ENCODE measurements around the gene BYSL. TPM values are rescaled to one million over a fixed set of nuclear protein-coding genes. Genes with fewer than 3 reads are reported as not detected.

Gene BYSL
- total and polyA plus RNA-seq, 9 of the 15 experiments (the other 6 are each of a cell fraction or from before 2014, with no cell fraction given) = 22.2 to 92.3 (median 53.4) TPM

- TF ChIP-seq MXD1 (CRISPR knock-in tag; IDR thresholded peaks at IDR 0.05; ENCODE audit: borderline replicate concordance, poor library complexity, severe bottlenecking) = no peak
- TF ChIP-seq CBX3 (IDR thresholded peaks at IDR 0.05; ENCODE audit: borderline replicate concordance in 1 of 2, low read length in 2 of 2) = no peak
- TF ChIP-seq ILK (tag; IDR thresholded peaks at IDR 0.05; ENCODE audit: borderline replicate concordance, low read depth) = no peak
- TF ChIP-seq RFX1 (IDR thresholded peaks at IDR 0.05) = no peak
- TF ChIP-seq RAD51 (IDR thresholded peaks at IDR 0.05; ENCODE audit: borderline replicate concordance, low read depth) = no peak
- no peak for TF ChIP-seq ZSCAN29 (IDR thresholded peaks at IDR 0.05)
- TF ChIP-seq XRCC5 (IDR thresholded peaks at IDR 0.05; ENCODE audit: low read depth, low read length) = no peak
- TF ChIP-seq ZNF511 (CRISPR knock-in tag; IDR thresholded peaks at IDR 0.05) = no peak
- no peak for TF ChIP-seq SREBF1 (IDR thresholded peaks at IDR 0.05; ENCODE audit: borderline replicate concordance, low read depth, low read length)
- peak; percentile 71 for TF ChIP-seq MEIS2 (IDR thresholded peaks at IDR 0.05; ENCODE audit: partially characterized antibody)
- TF ChIP-seq GTF2A2 (tag; IDR thresholded peaks at IDR 0.05) = no peak
- no peak for TF ChIP-seq SMARCE1 (IDR thresholded peaks at IDR 0.05)
- TF ChIP-seq RFX7 (CRISPR knock-in tag; IDR thresholded peaks at IDR 0.05) = no peak
- peak; percentile 85 to 96 (median 87) for TF ChIP-seq CTCF (IDR thresholded peaks at IDR 0.05 in 2 of 3, conservative IDR thresholded peaks at IDR 0.05 in 1 of 3; ENCODE audit: insufficient read depth in 2 of 3, low read depth in 1 of 3, low read length in 3 of 3)
- no peak for TF ChIP-seq RERE (CRISPR knock-in tag; IDR thresholded peaks at IDR 0.05; ENCODE audit: borderline replicate concordance)
- no peak for TF ChIP-seq MTA1 (IDR thresholded peaks at IDR 0.05; ENCODE audit: borderline replicate concordance)
- TF ChIP-seq MTA2 (IDR thresholded peaks at IDR 0.05; ENCODE audit: low read depth) = no peak
- no peak for TF ChIP-seq ETV1 (tag; conservative IDR thresholded peaks at IDR 0.05; ENCODE audit: low read depth)
- TF ChIP-seq ZNF277 (CRISPR knock-in tag; IDR thresholded peaks at IDR 0.05; ENCODE audit: borderline replicate concordance) = no peak
Observed at GRCh38 chr6:41901882-41902519, 19.3 kb upstream of the BYSL start (continued).
